Calu3 (cell line): ENCODE measurements around the gene L1CAM. TPM values are rescaled to one million over a fixed set of nuclear protein-coding genes. Genes with fewer than 3 reads are reported as not detected.

ENCODE experiments used
- BruUV-seq: library from RNA; stranded (reverse); fragments of 400-500 nt; replicated peaks from 2 replicates; lab custom pipeline; 2021; lab: Mats Ljungman, UMichigan
- CTCF ChIA-PET: fragments of 300-600 bp; sonication (Branson Sonifier 250); formaldehyde crosslinking; loops from one replicate; lab custom pipeline; 2022; ENCODE audit warnings: antibody characterized with exemption; lab: Charles Lee
- DNase-seq: peaks from one replicate; pipeline ENCODE4 v3.0.0; 2022
- H3K27ac Mint-ChIP-seq: one replicate; pipeline ENCODE4 v1.8.0; 2022; ENCODE audit warnings: mixed read lengths; ENCODE audit not compliant: unreplicated experiment
- H3K27me3 Mint-ChIP-seq: one replicate; pipeline ENCODE4 v1.8.0; 2022; ENCODE audit warnings: mixed read lengths; ENCODE audit not compliant: unreplicated experiment
- H3K36me3 Mint-ChIP-seq: one replicate; pipeline ENCODE4 v1.8.0; 2022; ENCODE audit warnings: mild to moderate bottlenecking, moderate library complexity, mixed read lengths; ENCODE audit not compliant: insufficient read depth, unreplicated experiment
- H3K4me1 Mint-ChIP-seq: one replicate; pipeline ENCODE4 v1.8.0; 2022; ENCODE audit warnings: mild to moderate bottlenecking, low read depth, mixed read lengths; ENCODE audit not compliant: unreplicated experiment
- H3K4me3 Mint-ChIP-seq: one replicate; pipeline ENCODE4 v1.8.0; 2022; ENCODE audit warnings: mild to moderate bottlenecking, low read depth, moderate library complexity, mixed read lengths; ENCODE audit not compliant: unreplicated experiment
- H3K9me3 Mint-ChIP-seq: one replicate; pipeline ENCODE4 v1.8.0; 2022; ENCODE audit warnings: low read depth, mixed read lengths; ENCODE audit not compliant: unreplicated experiment
- CTCF ChIP-seq: fragments of 200-600 bp; IDR thresholded peaks from one replicate; pipeline ENCODE4 v1.8.0; 2022; ENCODE audit warnings: antibody characterized with exemption; ENCODE audit not compliant: unreplicated experiment
- intact Hi-C: fragments of 100-400 bp; cut with micrococcal nuclease; formaldehyde crosslinking; loops from one replicate; pipeline ENCODE4 v1.10.0; 2022; ENCODE audit not compliant: unreplicated experiment
- total RNA-seq: library from RNA; stranded (reverse); gene quantifications from 2 replicates; pipeline ENCODE4 v1.2.3, GENCODE V29; 2022

The L1CAM gene
- total RNA-seq, 1 experiment from 2014 or later: 14.2 TPM

- Mint-ChIP-seq H3K4me1 (no peaks in the 10 kb centered on the region), H3K27me3 (peaks cover 72% of the 10 kb centered on the region), H3K36me3 (no peaks in the 10 kb centered on the region), H3K27ac (no peak overlapping the region), H3K9me3 (no peaks in the 10 kb centered on the region), H3K4me3 (no peak overlapping the region)
- TF ChIP-seq CTCF: no peak
- no TSS peak for BruUV-seq
- no peak for DNase-seq
- CTCF ChIA-PET: no interaction called here
- intact Hi-C loops: no loop called here
Observed at GRCh38 chrX:153824348-153824747, 61.6 kb downstream of the L1CAM start.

- no TSS peak for BruUV-seq
- DNase-seq: no peak
- Mint-ChIP-seq H3K4me1 (no peaks in the 10 kb centered on the region), H3K4me3 (no peak overlapping the region), H3K36me3 (peaks cover 3% of the 10 kb centered on the region), H3K27ac (no peak overlapping the region), H3K27me3 (peaks cover 76% of the 10 kb centered on the region), H3K9me3 (no peaks in the 10 kb centered on the region)
- intact Hi-C loops: no loop called here
- TF ChIP-seq CTCF: no peak
- CTCF ChIA-PET: no interaction called here
Observed at GRCh38 chrX:153821066-153821465, 64.9 kb downstream of the L1CAM start.

DNA sequence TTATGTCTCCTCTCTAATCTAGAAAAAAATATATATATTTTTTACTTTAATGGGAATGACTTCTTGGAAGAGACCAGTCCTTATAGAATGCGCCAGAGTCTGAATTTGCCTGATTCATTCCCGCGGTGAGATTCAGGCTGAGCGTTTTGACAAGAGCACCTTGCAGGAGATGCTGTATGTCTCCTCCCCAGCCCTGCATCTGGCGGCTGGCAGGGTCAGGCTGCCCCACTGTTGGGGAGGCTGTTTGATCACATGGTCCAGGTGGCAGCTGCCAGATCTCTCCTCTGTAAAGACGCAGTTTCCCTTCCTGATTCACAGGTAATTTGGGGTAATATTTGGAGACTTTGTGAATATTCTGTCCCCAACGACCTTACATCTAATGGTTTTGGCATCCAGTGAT is 65.4 kb downstream of the L1CAM start:
- Mint-ChIP-seq H3K27ac (no peak overlapping the region), H3K4me3 (no peak overlapping the region), H3K36me3 (peaks cover 3% of the 10 kb centered on the region), H3K9me3 (no peaks in the 10 kb centered on the region), H3K4me1 (no peaks in the 10 kb centered on the region), H3K27me3 (peaks cover 71% of the 10 kb centered on the region)
- DNase-seq: no peak
- BruUV-seq: no TSS peak
- CTCF ChIA-PET: no interaction called here
- TF ChIP-seq CTCF: no peak
- intact Hi-C loops: no loop called here

DNA sequence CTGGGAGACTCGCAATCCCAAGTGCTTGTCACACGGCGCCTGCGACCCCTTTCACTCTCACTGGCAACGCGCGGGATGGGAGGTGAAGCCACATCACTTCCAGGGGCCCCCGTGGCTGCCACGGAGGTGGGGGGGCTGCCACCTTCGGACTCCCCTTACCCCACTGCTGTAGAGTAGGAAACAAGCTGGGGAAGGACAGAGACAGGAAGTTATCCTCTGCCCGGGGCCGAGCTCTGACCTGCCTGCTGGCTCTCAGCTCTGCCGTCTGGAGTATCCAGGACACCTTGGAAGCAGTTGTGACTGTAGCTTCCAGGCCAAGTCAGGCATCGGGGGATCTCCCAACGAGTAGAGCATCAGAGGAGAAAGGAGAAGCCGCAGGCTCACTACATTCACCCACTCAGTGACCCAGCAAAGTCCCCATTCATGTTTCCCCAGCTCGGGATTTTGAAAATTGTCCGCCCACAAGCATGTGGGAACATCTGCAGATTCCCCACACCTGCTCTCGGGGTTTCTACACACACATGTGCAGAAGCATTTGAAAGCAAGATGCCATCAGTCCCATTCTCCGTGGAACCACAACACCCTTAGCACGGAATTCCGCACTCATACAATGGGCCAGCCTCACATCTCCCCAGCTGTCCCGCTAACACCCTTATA is 66.5 kb downstream of the L1CAM start:
- no peaks in the 10 kb centered on the region for H3K9me3 Mint-ChIP-seq
- no peak for DNase-seq
- H3K27me3 Mint-ChIP-seq: peaks cover 71% of the 10 kb centered on the region
- CTCF ChIA-PET: no interaction called here
- H3K4me3 Mint-ChIP-seq: peak overlapping the region; percentile 41
- H3K36me3 Mint-ChIP-seq: peaks cover 3% of the 10 kb centered on the region
- H3K27ac Mint-ChIP-seq: no peak overlapping the region
- TF ChIP-seq CTCF: no peak
- H3K4me1 Mint-ChIP-seq: no peaks in the 10 kb centered on the region
- intact Hi-C loops: no loop called here
- no TSS peak for BruUV-seq
